ENCODE measurements around the gene NTN3. TPM values are rescaled to one million over a fixed set of nuclear protein-coding genes. Genes with fewer than 3 reads are reported as not detected.
"Not testable (repeated sequence)": the region's sequence is repeated elsewhere in the genome, so short reads cannot be mapped to it uniquely, and the experiment has no call there.

Gene NTN3
- total and polyA plus RNA-seq, 2 donors: 0.19 to 5.2 TPM

DNA sequence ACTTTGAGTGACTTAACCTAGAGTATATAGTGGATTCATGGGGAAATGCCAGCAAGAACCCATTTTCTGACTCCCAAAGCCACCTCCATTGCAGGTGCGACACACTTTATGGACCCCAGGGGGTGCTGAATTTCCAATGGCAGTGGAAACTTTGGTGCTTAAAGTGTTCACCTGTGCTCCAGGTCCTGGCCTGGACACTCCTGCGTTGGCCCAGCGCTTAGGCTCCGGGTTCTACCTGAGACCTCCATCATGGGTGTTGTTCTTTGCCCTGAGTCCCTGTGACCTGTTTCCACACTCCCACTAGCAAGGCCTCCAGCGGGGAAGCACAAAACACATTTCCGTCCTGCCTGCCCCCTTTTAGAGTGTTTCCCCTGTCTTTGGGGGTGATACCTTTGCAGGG, 38.8 kb upstream of the NTN3 start:
- peaks cover 1% of the 10 kb centered on the region for H3K4me1 ChIP-seq (ENCODE audit: insufficient read depth)
- H3K4me3 ChIP-seq (ENCODE audit: low read depth, low read length): no peak overlapping the region
- H3K27ac ChIP-seq (ENCODE audit: low read depth): no peak overlapping the region
- H3K36me3 ChIP-seq (ENCODE audit: insufficient read depth): peaks cover 5% of the 10 kb centered on the region
- WGBS: 97% methylated on average over 6 of the region's 6 CpGs
- DNase-seq (ENCODE audit: extremely low spot score): no peak

DNA sequence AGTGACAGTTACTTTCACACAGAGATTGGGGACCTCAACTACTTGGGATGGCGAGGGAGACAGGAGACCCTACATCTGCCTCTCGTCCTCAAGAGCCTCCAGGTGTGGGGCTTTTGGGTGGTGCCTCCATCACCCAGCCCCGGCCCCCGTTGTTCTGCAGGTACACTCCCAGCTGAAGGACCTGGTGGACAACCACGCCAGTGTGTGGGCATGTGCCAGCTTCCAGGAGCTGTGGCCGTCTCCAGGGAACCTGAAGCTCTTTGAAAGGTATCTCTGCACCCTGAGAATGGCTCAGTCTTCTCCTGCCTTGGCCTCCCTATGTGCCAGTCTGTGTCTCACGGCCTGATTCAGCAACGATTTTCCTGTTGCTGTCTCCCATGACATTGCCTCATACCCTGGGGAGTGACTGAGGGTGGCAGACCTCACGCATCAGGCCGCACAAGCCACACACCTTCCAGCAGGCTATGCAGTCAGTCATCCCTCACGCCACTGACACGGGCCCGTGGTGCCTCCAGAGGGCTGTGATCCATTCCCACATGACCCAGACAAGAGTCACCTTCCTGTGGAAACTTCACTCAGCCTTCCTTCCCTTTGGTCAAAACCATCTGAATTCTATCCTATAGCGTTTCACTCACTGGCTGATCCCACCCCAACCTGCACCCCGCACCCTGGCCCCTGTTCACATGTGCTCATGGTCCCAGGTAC, 38.1 kb upstream of the NTN3 start:
- Histone ChIP-seq H3K4me1 (ENCODE audit: insufficient read depth) (peaks cover 1% of the 10 kb centered on the region), H3K4me3 (ENCODE audit: low read depth, low read length) (no peak overlapping the region), H3K27ac (ENCODE audit: low read depth) (no peak overlapping the region), H3K36me3 (ENCODE audit: insufficient read depth) (peaks cover 5% of the 10 kb centered on the region)
- DNase-seq (ENCODE audit: extremely low spot score): no peak
- WGBS: 96% methylated on average over 15 of the region's 15 CpGs

DNA sequence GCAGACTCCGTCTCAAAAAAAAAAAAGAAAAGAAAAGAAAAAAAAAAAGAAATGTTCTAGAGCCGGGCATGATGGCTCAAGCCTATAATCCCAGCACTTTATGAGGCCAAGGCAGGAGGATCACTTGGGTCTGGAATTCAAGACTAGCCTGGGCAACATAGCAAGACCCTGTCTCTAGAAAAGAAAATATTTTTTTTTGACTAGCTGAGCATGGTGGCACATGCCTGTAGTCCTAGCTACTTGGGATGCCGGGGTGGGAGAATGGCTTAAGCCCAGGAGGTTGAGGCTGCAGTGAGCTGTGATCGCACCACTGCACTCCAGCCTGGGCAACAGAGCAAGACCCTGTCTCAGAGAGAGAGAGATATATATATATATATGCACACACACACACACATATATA, 35.9 kb upstream of the NTN3 start:
- H3K27ac ChIP-seq (ENCODE audit: low read depth); H3K4me3 ChIP-seq (ENCODE audit: low read depth, low read length); DNase-seq (ENCODE audit: extremely low spot score); H3K36me3 ChIP-seq (ENCODE audit: insufficient read depth); H3K4me1 ChIP-seq (ENCODE audit: insufficient read depth): not testable (repeated sequence)
- 89% methylated on average over 4 of the region's 4 CpGs for WGBS

DNA sequence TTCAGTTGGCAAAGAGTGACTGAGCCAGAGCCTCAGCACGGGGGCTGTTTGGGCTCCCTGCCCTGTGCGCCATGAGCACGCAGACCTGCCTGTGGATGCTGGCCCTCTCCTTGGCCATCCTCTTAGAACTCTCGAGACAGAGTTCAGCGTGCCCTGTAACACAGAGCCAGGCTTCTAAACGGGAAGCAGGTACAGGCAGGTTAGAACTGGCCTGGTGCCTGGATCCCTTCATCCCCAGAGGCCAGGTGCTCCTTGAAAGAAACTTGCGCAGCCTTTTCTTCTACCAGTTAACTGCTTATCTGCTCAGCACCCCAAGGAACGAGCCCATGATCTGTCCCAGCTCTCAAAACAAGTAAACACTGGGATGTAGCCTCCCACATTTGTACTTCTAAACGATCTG, 35.0 kb upstream of the NTN3 start:
- Histone ChIP-seq H3K27ac (ENCODE audit: low read depth) (no peak overlapping the region), H3K4me1 (ENCODE audit: insufficient read depth) (peaks cover 1% of the 10 kb centered on the region), H3K4me3 (ENCODE audit: low read depth, low read length) (no peak overlapping the region), H3K36me3 (ENCODE audit: insufficient read depth) (peaks cover 7% of the 10 kb centered on the region)
- WGBS: 92% methylated on average over 9 of the region's 9 CpGs
- DNase-seq (ENCODE audit: extremely low spot score): no peak

DNA sequence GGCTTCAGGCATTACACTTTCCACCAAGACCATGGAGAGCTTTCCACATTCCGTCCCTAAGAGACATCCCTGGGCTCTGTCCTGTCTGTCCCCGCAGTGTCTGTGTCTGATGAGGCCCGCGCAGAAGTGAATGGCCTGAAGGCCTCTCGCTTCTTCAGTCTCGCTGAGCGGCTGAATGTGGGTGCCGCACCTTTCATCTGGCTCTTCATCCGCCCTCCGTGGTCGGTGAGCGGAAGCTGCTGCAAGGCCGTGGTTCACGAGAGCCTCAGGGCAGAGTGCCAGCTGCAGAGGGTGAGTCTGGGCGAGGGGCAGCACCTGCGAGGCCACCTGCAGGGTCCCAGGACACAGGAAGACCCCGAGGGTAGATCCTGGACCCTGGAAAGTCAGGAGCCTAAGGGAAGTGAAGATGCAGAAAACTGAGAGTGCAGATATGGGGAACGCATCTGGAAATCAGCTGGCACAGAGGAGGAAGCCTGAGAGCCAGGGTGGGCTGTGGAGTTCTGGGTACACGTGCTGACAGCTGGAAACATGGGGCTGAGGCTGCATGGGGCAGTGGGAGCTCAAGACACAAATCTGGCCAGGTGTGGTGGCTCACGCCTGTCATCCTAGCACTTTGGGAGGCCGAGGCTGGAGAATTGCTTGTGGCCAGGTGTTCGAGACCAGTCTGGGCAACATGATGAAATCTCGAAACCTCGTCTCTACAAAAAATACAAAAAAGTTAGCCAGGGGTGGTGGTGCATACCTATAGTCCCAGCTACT, 33.9 kb upstream of the NTN3 start:
- H3K27ac ChIP-seq (ENCODE audit: low read depth): no peak overlapping the region
- DNase-seq (ENCODE audit: extremely low spot score): no peak
- H3K4me1 ChIP-seq (ENCODE audit: insufficient read depth): no peaks in the 10 kb centered on the region
- no peak overlapping the region for H3K4me3 ChIP-seq (ENCODE audit: low read depth, low read length)
- WGBS: 96% methylated on average over 24 of the region's 24 CpGs
- peaks cover 7% of the 10 kb centered on the region for H3K36me3 ChIP-seq (ENCODE audit: insufficient read depth)

DNA sequence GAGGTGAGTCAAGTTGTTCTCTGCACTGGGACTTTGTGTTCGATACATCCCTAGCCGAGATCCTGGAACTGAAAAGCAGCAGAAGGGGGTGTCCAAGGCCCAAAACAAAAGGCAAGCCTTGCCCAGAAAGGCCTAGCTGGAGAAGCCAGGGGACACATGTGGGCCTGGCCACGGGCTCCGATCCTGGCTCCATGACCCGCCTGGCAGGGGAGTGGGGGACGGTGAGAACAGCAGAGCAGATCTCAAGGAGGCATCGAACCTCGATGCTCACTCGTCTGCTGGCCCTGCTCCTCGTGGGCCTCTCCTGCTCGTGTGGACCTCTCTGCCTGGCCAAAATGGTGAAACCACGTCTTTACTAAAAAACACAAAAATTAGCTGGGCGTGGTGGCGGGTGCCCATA, 33.0 kb upstream of the NTN3 start:
- H3K4me1 ChIP-seq (ENCODE audit: insufficient read depth): no peaks in the 10 kb centered on the region
- no peak for DNase-seq (ENCODE audit: extremely low spot score)
- WGBS: 95% methylated on average over 14 of the region's 14 CpGs
- no peak overlapping the region for H3K27ac ChIP-seq (ENCODE audit: low read depth)
- peaks cover 7% of the 10 kb centered on the region for H3K36me3 ChIP-seq (ENCODE audit: insufficient read depth)
- no peak overlapping the region for H3K4me3 ChIP-seq (ENCODE audit: low read depth, low read length)

DNA sequence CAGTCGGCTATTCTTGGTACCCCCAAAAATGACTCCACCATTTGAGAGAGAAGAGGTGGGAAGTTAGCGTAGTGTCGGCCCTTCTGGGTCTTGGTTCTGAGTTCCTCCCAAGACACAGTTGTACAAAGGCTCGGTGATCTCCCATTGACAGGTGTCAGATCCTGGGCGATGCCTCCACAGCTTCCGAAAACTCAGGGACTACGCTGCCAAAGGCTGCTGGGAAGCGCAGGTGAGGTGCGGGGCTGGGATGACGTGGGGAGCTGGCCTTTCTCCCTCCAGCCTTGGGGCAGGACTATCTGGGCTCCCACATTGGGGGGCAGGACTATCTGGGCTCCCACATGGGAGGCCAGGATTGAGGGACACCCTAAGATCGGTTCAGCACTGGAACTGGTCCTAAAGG, 31.5 kb upstream of the NTN3 start:
- no peak for DNase-seq (ENCODE audit: extremely low spot score)
- peaks cover 7% of the 10 kb centered on the region for H3K36me3 ChIP-seq (ENCODE audit: insufficient read depth)

DNA sequence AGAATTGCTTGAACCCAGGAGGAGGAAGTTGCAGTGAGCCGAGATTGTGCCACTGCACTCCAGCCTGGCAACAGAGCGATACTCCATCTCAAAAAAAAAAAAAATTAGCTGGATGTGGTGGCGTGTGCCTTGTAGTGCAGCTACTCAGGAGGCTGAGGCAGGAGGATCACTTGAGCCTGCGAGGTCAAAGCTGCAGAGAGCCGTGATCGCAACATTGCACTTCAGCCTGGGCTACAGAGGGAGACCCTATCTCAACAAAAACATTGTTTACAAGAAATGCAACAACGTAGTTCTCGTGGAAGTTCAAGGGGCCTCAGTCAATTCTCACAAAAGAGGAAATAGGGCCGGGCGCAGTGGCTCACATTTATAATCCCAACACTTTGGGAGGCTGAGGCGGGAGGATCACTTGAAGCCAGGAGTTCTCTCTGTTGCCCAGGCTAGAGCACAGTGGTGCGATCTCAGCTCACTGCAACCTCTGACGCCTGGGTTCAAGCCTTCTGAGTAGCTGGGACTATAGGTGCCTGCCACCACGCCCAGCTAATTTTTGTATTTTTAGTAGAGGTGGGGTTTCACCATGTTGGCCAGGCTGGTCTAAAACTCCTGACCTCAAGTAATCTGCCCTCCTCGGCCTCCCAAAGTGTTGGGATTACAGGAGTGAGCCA, 29.8 kb upstream of the NTN3 start:
- not testable (repeated sequence) for H3K4me1 ChIP-seq (ENCODE audit: insufficient read depth); H3K36me3 ChIP-seq (ENCODE audit: insufficient read depth); H3K27ac ChIP-seq (ENCODE audit: low read depth); H3K4me3 ChIP-seq (ENCODE audit: low read depth, low read length); DNase-seq (ENCODE audit: extremely low spot score)
- WGBS: 90% methylated on average over 15 of the region's 15 CpGs

More for the DNA sequence above, 31.5 kb upstream of the NTN3 start:
- H3K4me1 ChIP-seq (ENCODE audit: insufficient read depth): no peaks in the 10 kb centered on the region
- 97% methylated on average over 11 of the region's 11 CpGs for WGBS
- H3K4me3 ChIP-seq (ENCODE audit: low read depth, low read length): no peak overlapping the region
- H3K27ac ChIP-seq (ENCODE audit: low read depth): no peak overlapping the region

DNA sequence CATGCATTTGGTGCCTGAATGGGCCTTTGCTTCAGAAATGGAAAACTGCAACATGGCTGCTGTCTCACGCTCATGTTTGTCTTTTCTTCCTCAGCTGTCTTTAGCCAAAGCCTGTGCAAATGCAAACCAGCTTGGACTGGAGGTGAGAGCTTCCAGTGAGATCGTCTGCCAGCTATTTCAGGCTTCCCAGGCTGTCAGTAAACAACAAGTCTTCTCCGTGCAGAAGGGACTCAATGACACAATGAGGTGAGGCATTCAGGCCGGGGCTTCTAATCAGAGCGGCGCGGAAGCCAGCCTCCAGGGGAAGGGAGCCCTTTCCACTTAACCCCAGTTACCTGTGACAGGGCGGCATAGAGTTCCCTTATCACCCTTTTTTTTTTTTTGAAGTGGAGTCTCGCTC, 27.5 kb upstream of the NTN3 start:
- no peak for DNase-seq (ENCODE audit: extremely low spot score)
- Histone ChIP-seq H3K36me3 (ENCODE audit: insufficient read depth) (peaks cover 4% of the 10 kb centered on the region), H3K4me1 (ENCODE audit: insufficient read depth) (no peaks in the 10 kb centered on the region), H3K27ac (ENCODE audit: low read depth) (no peak overlapping the region), H3K4me3 (ENCODE audit: low read depth, low read length) (no peak overlapping the region)
- 91% methylated on average over 9 of the region's 9 CpGs for WGBS

DNA sequence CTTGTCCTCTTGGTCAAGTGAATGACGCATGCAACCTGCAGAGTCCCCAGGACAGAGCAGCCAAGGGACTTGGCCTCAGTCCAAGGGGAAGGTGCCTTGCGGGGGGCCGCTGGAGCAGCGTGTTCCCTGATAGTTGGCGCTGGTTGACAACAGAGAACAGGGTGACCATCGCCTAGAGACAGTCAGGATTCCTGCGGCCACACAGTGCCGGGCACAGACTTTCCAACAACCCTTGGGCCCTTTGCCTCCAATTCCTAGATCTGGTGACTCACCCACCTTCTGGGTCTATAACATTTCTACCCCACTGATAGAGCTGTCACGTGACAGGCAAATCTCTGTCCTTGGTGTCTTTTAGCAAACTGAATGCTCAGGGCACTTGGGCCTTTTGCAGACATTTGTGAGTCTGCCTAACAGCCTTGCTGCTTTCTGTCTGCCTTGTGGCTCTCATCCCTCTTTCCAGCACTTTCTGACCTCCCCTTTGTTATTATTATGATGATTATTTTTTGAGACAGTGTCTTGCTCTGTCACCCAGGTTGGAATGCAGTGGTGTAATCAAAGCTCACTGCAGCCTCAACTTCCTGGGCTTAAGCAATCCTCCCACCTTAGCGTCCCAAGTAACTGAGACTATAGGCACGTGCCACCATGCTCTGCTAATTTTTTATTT, 23.0 kb upstream of the NTN3 start:
- no peak overlapping the region for H3K27ac ChIP-seq (ENCODE audit: low read depth)
- no peak overlapping the region for H3K4me3 ChIP-seq (ENCODE audit: low read depth, low read length)
- no peaks in the 10 kb centered on the region for H3K4me1 ChIP-seq (ENCODE audit: insufficient read depth)
- DNase-seq (ENCODE audit: extremely low spot score): no peak
- WGBS: 94% methylated on average over 11 of the region's 11 CpGs
- peaks cover 2% of the 10 kb centered on the region for H3K36me3 ChIP-seq (ENCODE audit: insufficient read depth)

DNA sequence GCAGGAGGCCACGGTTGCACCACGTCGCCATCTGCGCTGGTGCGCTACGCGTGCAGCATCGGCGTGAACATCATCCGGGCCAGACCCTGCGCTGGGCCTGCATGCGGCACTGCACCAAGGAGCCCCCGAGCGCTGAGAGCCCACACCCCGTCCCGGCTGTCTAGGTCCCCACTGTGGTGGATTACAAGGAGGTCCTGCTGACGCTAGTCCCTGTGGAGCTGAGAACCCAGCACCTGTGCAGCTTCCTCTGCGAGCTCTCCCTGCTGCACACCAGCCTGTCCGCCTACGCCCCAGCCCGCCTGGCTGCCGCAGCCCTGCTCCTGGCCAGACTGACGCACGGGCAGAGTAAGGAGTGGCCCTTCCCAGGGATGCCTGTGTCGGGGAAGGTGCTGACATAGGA, 22.0 kb upstream of the NTN3 start:
- Histone ChIP-seq H3K27ac (ENCODE audit: low read depth) (no peak overlapping the region), H3K4me3 (ENCODE audit: low read depth, low read length) (no peak overlapping the region), H3K4me1 (ENCODE audit: insufficient read depth) (no peaks in the 10 kb centered on the region), H3K36me3 (ENCODE audit: insufficient read depth) (peaks cover 2% of the 10 kb centered on the region)
- DNase-seq (ENCODE audit: extremely low spot score): no peak
- WGBS: 96% methylated on average over 25 of the region's 25 CpGs

DNA sequence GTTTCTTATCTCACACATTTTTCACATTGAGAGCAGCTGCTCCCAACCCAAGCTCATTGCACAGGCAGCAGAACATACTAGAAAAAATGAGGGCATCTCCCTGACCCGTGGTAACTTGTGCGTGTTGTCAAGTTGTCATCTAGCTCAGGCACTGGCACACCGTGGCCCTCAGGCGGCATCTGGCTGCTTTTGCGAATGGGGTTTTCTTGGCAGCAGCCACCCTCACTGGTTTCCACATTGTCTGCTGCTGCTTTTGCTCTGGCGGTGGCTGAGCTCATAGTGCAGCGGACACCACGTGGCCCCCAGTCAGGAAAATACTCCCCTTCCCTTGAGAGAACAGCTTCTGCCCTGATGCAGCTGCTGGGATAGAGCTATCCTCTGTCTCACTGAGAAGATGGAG, 20.6 kb upstream of the NTN3 start:
- DNase-seq (ENCODE audit: extremely low spot score): no peak
- WGBS: 95% methylated on average over 8 of the region's 8 CpGs

DNA sequence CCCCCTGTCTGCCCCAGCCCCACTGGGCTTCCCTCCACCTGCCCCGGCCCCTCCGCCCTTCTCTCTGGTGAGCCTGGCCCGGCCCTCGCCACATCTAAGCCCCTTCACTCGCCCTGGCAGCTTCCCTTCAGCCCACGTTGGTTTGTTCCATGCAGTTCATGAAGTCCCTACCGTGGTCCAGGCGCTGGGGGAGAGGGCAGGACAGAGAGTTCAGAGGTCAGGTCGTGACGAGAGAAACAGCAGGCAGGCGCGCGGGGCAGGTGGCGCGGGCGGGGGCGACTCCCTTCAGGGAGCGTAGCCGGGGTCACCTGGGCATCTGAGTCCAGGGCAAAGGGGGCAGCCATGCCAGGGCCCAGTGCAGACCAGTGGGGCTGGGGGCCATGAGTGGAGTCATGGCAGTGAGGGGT, 20.1 kb upstream of the NTN3 start:
- Histone ChIP-seq H3K27ac (ENCODE audit: low read depth) (no peak overlapping the region), H3K36me3 (ENCODE audit: insufficient read depth) (peaks cover 2% of the 10 kb centered on the region), H3K4me1 (ENCODE audit: insufficient read depth) (no peaks in the 10 kb centered on the region), H3K4me3 (ENCODE audit: low read depth, low read length) (no peak overlapping the region)
- 93% methylated on average over 19 of the region's 19 CpGs for WGBS
- no peak for DNase-seq (ENCODE audit: extremely low spot score)

More for the DNA sequence above, 20.6 kb upstream of the NTN3 start:
- Histone ChIP-seq H3K36me3 (ENCODE audit: insufficient read depth) (peaks cover 2% of the 10 kb centered on the region), H3K4me3 (ENCODE audit: low read depth, low read length) (no peak overlapping the region), H3K4me1 (ENCODE audit: insufficient read depth) (no peaks in the 10 kb centered on the region), H3K27ac (ENCODE audit: low read depth) (no peak overlapping the region)

All from urinary bladder (tissue), 4 donors.